HEK293 (cell line): ENCODE measurements around the gene KRT79.

Experiments
- CTCF ChIA-PET: fragments of 350-600 bp; formaldehyde crosslinking; extraction: SDS; loops from one replicate; lab custom pipeline; 2021; ENCODE audit warnings: antibody characterized with exemption; lab: Yijun Ruan, JAX
- POLR2A ChIA-PET: fragments of 300-600 bp; formaldehyde crosslinking; extraction: SDS; loops from one replicate; lab custom pipeline; 2020; ENCODE audit warnings: antibody characterized with exemption, inconsistent platforms; lab: Yijun Ruan, JAX
- H3K27ac ChIP-seq: fragments of 200-500 bp; sonication (Bioruptor generic); 2 replicates; pipeline ENCODE4 v1.5.1; 2014; ENCODE audit warnings: low read depth, low read length, control low read depth, inconsistent platforms; ENCODE audit errors: extremely low read depth
- H3K36me3 ChIP-seq, 2 experiments: fragments of 200-500 bp in 1 of 2; sonication (Bioruptor generic) in 1 of 2; 1 replicate in 1 of 2; 2 replicates in 1 of 2; pipeline ENCODE4 v1.5.1; 2014 to 2017; ENCODE audit warnings: inconsistent platforms in 2 of 2, low read length in 2 of 2; ENCODE audit not compliant: control insufficient read depth in 2 of 2, insufficient read depth in 1 of 2
- H3K4me1 ChIP-seq: fragments of 200-500 bp; sonication (Bioruptor generic); 2 replicates; pipeline ENCODE4 v1.5.1; 2014; ENCODE audit warnings: mild to moderate bottlenecking, low read length, inconsistent platforms; ENCODE audit not compliant: control insufficient read depth, insufficient read depth
- H3K4me3 ChIP-seq: 2 replicates; pipeline ENCODE4 v1.5.1; 2011; ENCODE audit warnings: low read depth, mild to moderate bottlenecking, control low read depth, low read length, moderate library complexity
- H3K9me3 ChIP-seq: fragments of 200-500 bp; sonication (Bioruptor generic); 2 replicates; pipeline ENCODE4 v1.5.1; 2014; ENCODE audit warnings: low read depth, low read length, inconsistent platforms; ENCODE audit not compliant: control insufficient read depth, insufficient read depth
- BCL11A ChIP-seq: fragments of 450-650 bp; formaldehyde crosslinking; IDR thresholded peaks from 2 replicates; pipeline ENCODE4 v1.5.1; 2016; ENCODE audit warnings: low read depth, missing biosample characterization, missing genetic modification characterization
- BCL11B ChIP-seq: fragments of 450-650 bp; formaldehyde crosslinking; IDR thresholded peaks from 2 replicates; pipeline ENCODE4 v1.5.1; 2016; ENCODE audit warnings: low read depth, missing biosample characterization, missing genetic modification characterization
- BCL6B ChIP-seq: fragments of 450-650 bp; formaldehyde crosslinking; IDR thresholded peaks from 2 replicates; pipeline ENCODE4 v1.5.1; 2017; ENCODE audit warnings: missing biosample characterization, missing genetic modification characterization
- GLIS2 ChIP-seq: fragments of 450-650 bp; formaldehyde crosslinking; IDR thresholded peaks from 2 replicates; pipeline ENCODE4 v1.5.1; 2016; ENCODE audit warnings: missing biosample characterization, missing genetic modification characterization
- INSM2 ChIP-seq: fragments of 450-650 bp; formaldehyde crosslinking; IDR thresholded peaks from 2 replicates; pipeline ENCODE4 v1.5.1; 2016; ENCODE audit warnings: missing biosample characterization, missing genetic modification characterization
- KLF10 ChIP-seq: fragments of 450-650 bp; IDR thresholded peaks from 2 replicates; pipeline ENCODE4 v1.5.1; 2018; ENCODE audit warnings: missing biosample characterization, mild to moderate bottlenecking, missing genetic modification characterization
- KLF17 ChIP-seq: fragments of 450-650 bp; formaldehyde crosslinking; IDR thresholded peaks from 2 replicates; pipeline ENCODE4 v1.5.1; 2016; ENCODE audit warnings: missing biosample characterization, missing genetic modification characterization
- SCRT2 ChIP-seq: fragments of 450-650 bp; formaldehyde crosslinking; IDR thresholded peaks from 2 replicates; pipeline ENCODE4 v1.5.1; 2016; ENCODE audit warnings: missing biosample characterization, missing genetic modification characterization
- YY2 ChIP-seq: fragments of 450-650 bp; formaldehyde crosslinking; IDR thresholded peaks from 2 replicates; pipeline ENCODE4 v1.5.1; 2016; ENCODE audit warnings: missing biosample characterization, missing genetic modification characterization
- ZBTB17 ChIP-seq: fragments of 450-650 bp; formaldehyde crosslinking; IDR thresholded peaks from 2 replicates; pipeline ENCODE4 v1.5.1; 2016; ENCODE audit warnings: missing biosample characterization, missing genetic modification characterization
- ZNF155 ChIP-seq: fragments of 450-650 bp; formaldehyde crosslinking; IDR thresholded peaks from 2 replicates; pipeline ENCODE4 v1.5.1; 2016; ENCODE audit warnings: missing biosample characterization, missing genetic modification characterization
- ZNF23 ChIP-seq: fragments of 450-650 bp; formaldehyde crosslinking; IDR thresholded peaks from 2 replicates; pipeline ENCODE4 v1.5.1; 2016; ENCODE audit warnings: missing biosample characterization, missing genetic modification characterization, borderline replicate concordance
- ZNF394 ChIP-seq: fragments of 450-650 bp; formaldehyde crosslinking; IDR thresholded peaks from 2 replicates; pipeline ENCODE4 v1.5.1; 2016; ENCODE audit warnings: missing biosample characterization, missing genetic modification characterization, mild to moderate bottlenecking, moderate library complexity, borderline replicate concordance
- ZNF426 ChIP-seq: fragments of 450-650 bp; formaldehyde crosslinking; IDR thresholded peaks from 2 replicates; pipeline ENCODE4 v1.5.1; 2017; ENCODE audit warnings: missing biosample characterization, missing genetic modification characterization, mild to moderate bottlenecking, inconsistent platforms, moderate library complexity
- ZNF514 ChIP-seq: fragments of 450-650 bp; formaldehyde crosslinking; IDR thresholded peaks from 2 replicates; pipeline ENCODE4 v1.5.1; 2016; ENCODE audit warnings: missing biosample characterization, missing genetic modification characterization
- ZNF558 ChIP-seq: fragments of 450-650 bp; formaldehyde crosslinking; IDR thresholded peaks from 2 replicates; pipeline ENCODE4 v1.5.1; 2016; ENCODE audit warnings: missing biosample characterization, missing genetic modification characterization
- ZNF560 ChIP-seq: fragments of 450-650 bp; formaldehyde crosslinking; IDR thresholded peaks from 2 replicates; pipeline ENCODE4 v1.5.1; 2017; ENCODE audit warnings: missing biosample characterization, missing genetic modification characterization, borderline replicate concordance
- ZNF670 ChIP-seq: fragments of 450-650 bp; formaldehyde crosslinking; IDR thresholded peaks from 2 replicates; pipeline ENCODE4 v1.5.1; 2016; ENCODE audit warnings: missing biosample characterization, missing genetic modification characterization, low read depth
- ZSCAN18 ChIP-seq: fragments of 450-650 bp; formaldehyde crosslinking; IDR thresholded peaks from 2 replicates; pipeline ENCODE4 v1.5.1; 2016; ENCODE audit warnings: missing biosample characterization, missing genetic modification characterization
- ZSCAN30 ChIP-seq: fragments of 450-650 bp; IDR thresholded peaks from 2 replicates; pipeline ENCODE4 v1.5.1; 2018; ENCODE audit warnings: missing biosample characterization, mild to moderate bottlenecking, missing genetic modification characterization, moderate library complexity
- ZSCAN4 ChIP-seq: fragments of 450-650 bp; formaldehyde crosslinking; IDR thresholded peaks from 2 replicates; pipeline ENCODE4 v1.5.1; 2017; ENCODE audit warnings: missing biosample characterization, missing genetic modification characterization

Gene KRT79

GRCh38 chr12:52821826-52822660 is 12.1 kb downstream of the KRT79 start (continued):
- TF ChIP-seq ZSCAN4 (tag by site-specific recombination) (no peak), BCL11A (tag by site-specific recombination) (no peak), BCL11B (tag by site-specific recombination) (no peak), ZNF23 (tag by site-specific recombination) (no peak), ZNF394 (tag by site-specific recombination) (no peak)

- POLR2A ChIA-PET = no interaction called here
- H3K4me3 ChIP-seq = no peak overlapping the region
- no peaks in the 10 kb centered on the region for H3K9me3 ChIP-seq
- CTCF ChIA-PET = no interaction called here
- H3K27ac ChIP-seq = no peak overlapping the region
- no peaks in the 10 kb centered on the region for H3K4me1 ChIP-seq
- H3K36me3 ChIP-seq = no peaks in the 10 kb centered on the region
- TF ChIP-seq ZSCAN4 (tag by site-specific recombination) (no peak), KLF10 (tag by site-specific recombination) (no peak), ZBTB17 (tag by site-specific recombination) (peak; percentile 59), ZNF155 (tag by site-specific recombination) (no peak), GLIS2 (tag by site-specific recombination) (no peak), KLF17 (no peak), ZNF670 (tag by site-specific recombination) (no peak)
These were observed 12.9 kb downstream of the KRT79 start for GRCh38 chr12:52821071-52821730.

GRCh38 chr12:52820521-52820920 is 13.6 kb downstream of the KRT79 start:
- no peak overlapping the region for H3K4me3 ChIP-seq
- no peaks in the 10 kb centered on the region for H3K9me3 ChIP-seq
- H3K4me1 ChIP-seq = no peaks in the 10 kb centered on the region
- POLR2A ChIA-PET = no interaction called here
- H3K27ac ChIP-seq = no peak overlapping the region
- H3K36me3 ChIP-seq = no peaks in the 10 kb centered on the region
- CTCF ChIA-PET = interaction anchor here (1.2 to 1.4 kb wide), 2 partner anchors 45 to 59 kb away, joined by 6 to 9 read pairs; no protein-coding TSS in a partner anchor
- no peak for TF ChIP-seq ZNF560 (tag by site-specific recombination)
- no peak for TF ChIP-seq INSM2 (tag by site-specific recombination)
- TF ChIP-seq ZNF558 (tag by site-specific recombination) = no peak
- TF ChIP-seq ZNF514 (tag by site-specific recombination) = no peak
- TF ChIP-seq SCRT2 = no peak
- no peak for TF ChIP-seq ZSCAN18
- TF ChIP-seq YY2 = no peak
- no peak for TF ChIP-seq ZNF426 (tag by site-specific recombination)
- TF ChIP-seq BCL6B (tag by site-specific recombination) = no peak
- no peak for TF ChIP-seq ZSCAN30 (tag by site-specific recombination)
